K562 (cell line): Measurements from ENCODE around the gene BAG1. TPM values are rescaled to one million over a fixed set of nuclear protein-coding genes. Genes with fewer than 3 reads are reported as not detected.

Experiments
- ARID3A ChIP-seq: IDR thresholded peaks from 2 replicates; pipeline ENCODE4 v1.6.1; 2012; ENCODE audit warnings: low read depth, low read length, improper control_type of control experiment, borderline replicate concordance
- CBX8 ChIP-seq: fragments of 200-600 bp; sonication (generic); IDR thresholded peaks from 2 replicates; pipeline ENCODE4 v1.6.1; 2012; ENCODE audit warnings: borderline replicate concordance, mixed run types, low read depth, mild to moderate bottlenecking, moderate library complexity, mixed read lengths, low read length, control low read depth, inconsistent platforms; ENCODE audit not compliant: poor library complexity, severe bottlenecking; ENCODE audit errors: extremely low read depth
- CREB3L1 ChIP-seq: fragments of 450-650 bp; IDR thresholded peaks from 2 replicates; pipeline ENCODE4 v1.6.1; 2014; ENCODE audit warnings: low read depth, mild to moderate bottlenecking, moderate library complexity, borderline replicate concordance
- ETV1 ChIP-seq: fragments of 450-650 bp; conservative IDR thresholded peaks from 2 replicates; pipeline ENCODE4 v1.6.1; 2016; ENCODE audit warnings: missing genetic modification characterization, control low read depth, low read depth, missing compliant biosample characterization
- HES1 ChIP-seq: fragments of 450-650 bp; IDR thresholded peaks from 2 replicates; pipeline ENCODE4 v1.6.1; 2016; ENCODE audit warnings: low read depth, mild to moderate bottlenecking, moderate library complexity
- HOXB6 ChIP-seq: fragments of 250-450 bp; sonication (Bioruptor Pico); IDR thresholded peaks from 2 replicates; pipeline ENCODE4 v1.5.1; 2022; ENCODE audit warnings: mild to moderate bottlenecking, borderline replicate concordance
- IRF9 ChIP-seq: fragments of 450-650 bp; IDR thresholded peaks from 2 replicates; pipeline ENCODE4 v1.6.1; 2016; ENCODE audit warnings: missing biosample characterization, missing genetic modification characterization
- KDM1A ChIP-seq, 2 experiments: fragments of 450-650 bp; IDR thresholded peaks; 2 replicates each; pipeline ENCODE4 v1.6.1; 2016; ENCODE audit warnings: mild to moderate bottlenecking in 2 of 2
- MAX ChIP-seq: sonication (generic); formaldehyde crosslinking; IDR thresholded peaks from 2 replicates; pipeline ENCODE4 v1.9.0; 2022; ENCODE audit warnings: mild to moderate bottlenecking, missing genetic modification reagents
- MCM7 ChIP-seq, 2 experiments: fragments of 450-650 bp; IDR thresholded peaks; 2 replicates each; pipeline ENCODE4 v1.6.1; 2016 to 2018
- MLX ChIP-seq, 2 experiments: fragments of 450-650 bp in 1 of 2; sonication (generic) in 1 of 2; formaldehyde crosslinking; conservative IDR thresholded peaks; 2 replicates each; pipeline versions ENCODE4 v1.4.0 to v1.8.1; 2020 to 2022; ENCODE audit warnings: mild to moderate bottlenecking in 1 of 2, missing genetic modification reagents in 1 of 2
- MYNN ChIP-seq, 2 experiments: sonication (generic); formaldehyde crosslinking in 1 of 2; IDR thresholded peaks; 2 replicates each; pipeline versions ENCODE4 v1.5.0 to v1.6.1; 2016 to 2020; ENCODE audit warnings: antibody characterized with exemption in 1 of 2, missing genetic modification reagents in 1 of 2
- POLR2AphosphoS2 ChIP-seq: IDR thresholded peaks from 2 replicates; pipeline ENCODE4 v1.6.1; 2012; ENCODE audit warnings: low read length, improper control_type of control experiment
- PRPF4 ChIP-seq: fragments of 200-400 bp; formaldehyde crosslinking; IDR thresholded peaks from one replicate; pipeline ENCODE4 v1.6.1; 2017; ENCODE audit warnings: low read length, low read depth, mild to moderate bottlenecking; ENCODE audit not compliant: insufficient read depth, poor library complexity, severe bottlenecking
- SETDB1 ChIP-seq: IDR thresholded peaks from one replicate; pipeline ENCODE4 v1.6.1; 2012; ENCODE audit warnings: low read length, control low read depth, inconsistent platforms
- SNRNP70 ChIP-seq: fragments of 200-400 bp; formaldehyde crosslinking; optimal IDR thresholded peaks from 2 replicates; pipeline ENCODE3; 2017; ENCODE audit warnings: low read depth, low read length
- STAG1 ChIP-seq: sonication (generic); formaldehyde crosslinking; IDR thresholded peaks from 2 replicates; pipeline ENCODE4 v1.5.0; 2020; ENCODE audit warnings: missing genetic modification reagents, borderline replicate concordance
- TAF9B ChIP-seq: fragments of 450-650 bp; IDR thresholded peaks from 2 replicates; pipeline ENCODE4 v1.6.1; 2018; ENCODE audit warnings: mild to moderate bottlenecking; ENCODE audit not compliant: partially characterized antibody
- U2AF2 ChIP-seq: fragments of 200-400 bp; formaldehyde crosslinking; optimal IDR thresholded peaks from 2 replicates; pipeline ENCODE3; 2017; ENCODE audit warnings: low read depth, mild to moderate bottlenecking, low read length
- ZBTB1 ChIP-seq: sonication (generic); formaldehyde crosslinking; IDR thresholded peaks from 2 replicates; pipeline ENCODE4 v1.8.1; 2023; ENCODE audit warnings: missing genetic modification reagents, low read depth, mild to moderate bottlenecking, borderline replicate concordance
- ZC3H4 ChIP-seq: sonication (generic); formaldehyde crosslinking; IDR thresholded peaks from 2 replicates; pipeline ENCODE4 v1.9.0; 2021; ENCODE audit warnings: missing genetic modification reagents, borderline replicate concordance
- ZNF133 ChIP-seq: fragments of 250-450 bp; sonication (Bioruptor Pico); IDR thresholded peaks from 2 replicates; pipeline ENCODE4 v1.4.0; 2020; ENCODE audit warnings: mild to moderate bottlenecking
- polyA plus RNA-seq, 8 experiments: library from polyadenylated mRNA; depleted of rRNA in 4 of 8; stranded (reverse) in 5 of 8; unstranded in 3 of 8; fragments of >200 nt; fragmentation: Nextera tagmentation in 2 of 8; fragmentation: Illumina TruSeq in 1 of 8; extraction: Ambion mirVana in 2 of 8; extraction: Trizol in 1 of 8; gene quantifications; 2 replicates each; pipeline versions ENCODE4 v1.2.1 to v1.2.3, GENCODE V29; 2011 to 2014; ENCODE audit warnings: inconsistent platforms in 1 of 8, missing spikeins in 1 of 8
- total RNA-seq, 7 experiments: library from RNA; depleted of rRNA in 6 of 7; stranded (reverse); fragments of >200 nt in 6 of 7; fragmentation: Illumina TruSeq in 2 of 7; extraction: Trizol in 2 of 7; gene quantifications; 2 replicates each; pipeline versions ENCODE4 v1.2.1 to v1.2.3, GENCODE V29; 2011 to 2021; ENCODE audit warnings: low replicate concordance in 1 of 7

Gene BAG1
- total and polyA plus RNA-seq, 9 of the 15 experiments (the other 6 are each of a cell fraction or from before 2014, with no cell fraction given), result 9.7 to 106 (median 56.9) TPM

- TF ChIP-seq ARID3A (no peak), MAX (CRISPR knock-in tag) (0 out of 2 replicates have a peak, but pooled peaks have one; percentile 2), ZNF133 (CRISPR knock-in tag) (no peak), ZBTB1 (CRISPR knock-in tag) (no peak), SETDB1 (no peak), HOXB6 (CRISPR knock-in tag) (no peak), MLX (CRISPR knock-in tag; conservative IDR thresholded peaks at IDR 0.05) (no peak), POLR2AphosphoS2 (no peak), ETV1 (tag) (peak; percentile 92), IRF9 (tag) (no peak), CBX8 (no peak), MCM7 (IDR thresholded peaks at IDR 0.05) (no peak), SNRNP70 (no peak), KDM1A (IDR thresholded peaks at IDR 0.05) (no peak), HES1 (no peak), MYNN (IDR thresholded peaks at IDR 0.05) (no peak), MYNN (CRISPR knock-in tag; IDR thresholded peaks at IDR 0.05) (no peak), U2AF2 (no peak), STAG1 (CRISPR knock-in tag) (no peak), ZC3H4 (CRISPR knock-in tag) (no peak), CREB3L1 (no peak), PRPF4 (no peak), TAF9B (no peak)
These were observed at the start of gene BAG1, which contains the start of gene CHMP5 (continued) for GRCh38 chr9:33264473-33265177.
